Choroid plexus epithelial cell (primary cell): ENCODE data around the gene RPGRIP1L.

Source experiments
- DNase-seq: peaks from one replicate; pipeline ENCODE4 v3.0.0-alpha.2; 2010; ENCODE audit warnings: low read depth
- H3K4me3 ChIP-seq: 2 replicates; pipeline ENCODE4 v1.5.1; 2011; ENCODE audit warnings: low read depth, mild to moderate bottlenecking, control low read depth, low read length, moderate library complexity
- TF ChIP-seq, protein P1 (sequence below): conservative IDR thresholded peaks from 2 replicates; pipeline ENCODE4 v1.5.1; 2011; ENCODE audit warnings: low read depth, mild to moderate bottlenecking, control low read depth, inconsistent platforms, low read length, moderate library complexity

RPGRIP1L gene

DNA sequence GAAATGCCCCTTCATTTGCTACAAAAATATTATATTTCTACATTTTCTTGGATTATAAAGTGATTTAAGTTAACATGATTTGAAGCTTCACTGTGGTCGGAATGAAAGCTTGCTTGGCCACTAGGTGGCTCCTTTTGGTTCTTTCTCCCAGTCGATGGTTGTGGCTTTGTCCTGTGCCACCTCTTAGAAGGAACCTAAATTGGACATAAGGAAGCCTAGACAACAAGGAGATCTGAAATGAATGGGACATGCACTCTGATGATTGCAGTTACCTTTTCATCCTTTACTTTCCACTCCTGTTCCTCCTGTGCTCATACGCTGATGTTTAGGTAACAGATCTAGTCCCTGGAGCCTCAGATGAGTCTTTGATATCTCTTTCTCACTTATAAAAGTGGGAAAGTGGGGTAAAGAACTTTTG lies 39.5 kb upstream of the RPGRIP1L start:
- H3K4me3 ChIP-seq, result no peak overlapping the region
- TF ChIP-seq, protein P1, sequence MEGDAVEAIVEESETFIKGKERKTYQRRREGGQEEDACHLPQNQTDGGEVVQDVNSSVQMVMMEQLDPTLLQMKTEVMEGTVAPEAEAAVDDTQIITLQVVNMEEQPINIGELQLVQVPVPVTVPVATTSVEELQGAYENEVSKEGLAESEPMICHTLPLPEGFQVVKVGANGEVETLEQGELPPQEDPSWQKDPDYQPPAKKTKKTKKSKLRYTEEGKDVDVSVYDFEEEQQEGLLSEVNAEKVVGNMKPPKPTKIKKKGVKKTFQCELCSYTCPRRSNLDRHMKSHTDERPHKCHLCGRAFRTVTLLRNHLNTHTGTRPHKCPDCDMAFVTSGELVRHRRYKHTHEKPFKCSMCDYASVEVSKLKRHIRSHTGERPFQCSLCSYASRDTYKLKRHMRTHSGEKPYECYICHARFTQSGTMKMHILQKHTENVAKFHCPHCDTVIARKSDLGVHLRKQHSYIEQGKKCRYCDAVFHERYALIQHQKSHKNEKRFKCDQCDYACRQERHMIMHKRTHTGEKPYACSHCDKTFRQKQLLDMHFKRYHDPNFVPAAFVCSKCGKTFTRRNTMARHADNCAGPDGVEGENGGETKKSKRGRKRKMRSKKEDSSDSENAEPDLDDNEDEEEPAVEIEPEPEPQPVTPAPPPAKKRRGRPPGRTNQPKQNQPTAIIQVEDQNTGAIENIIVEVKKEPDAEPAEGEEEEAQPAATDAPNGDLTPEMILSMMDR, result peak; percentile 81
- DNase-seq, result peak; percentile 70

DNA sequence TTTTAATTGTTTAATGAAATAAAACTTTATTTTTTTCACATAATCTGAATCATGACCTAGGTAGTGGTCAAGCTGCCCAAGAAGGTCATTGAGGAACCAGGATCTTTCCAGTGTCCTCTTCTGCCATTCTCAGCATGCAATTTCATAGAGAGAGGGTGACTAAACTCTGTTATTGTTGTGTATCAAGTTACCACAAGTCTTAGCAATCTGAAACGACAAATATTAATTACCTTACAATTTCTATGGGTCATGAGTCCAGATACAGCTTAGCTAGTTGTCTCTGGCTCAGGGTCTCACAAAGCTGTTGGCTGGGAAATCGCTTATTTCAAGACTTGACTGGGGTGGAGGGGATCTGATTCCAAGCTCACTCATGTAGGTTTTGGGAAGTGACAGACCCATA lies 37.9 kb upstream of the RPGRIP1L start:
- DNase-seq, result no peak
- TF ChIP-seq, protein P1, result no peak
- H3K4me3 ChIP-seq, result no peak overlapping the region

DNA sequence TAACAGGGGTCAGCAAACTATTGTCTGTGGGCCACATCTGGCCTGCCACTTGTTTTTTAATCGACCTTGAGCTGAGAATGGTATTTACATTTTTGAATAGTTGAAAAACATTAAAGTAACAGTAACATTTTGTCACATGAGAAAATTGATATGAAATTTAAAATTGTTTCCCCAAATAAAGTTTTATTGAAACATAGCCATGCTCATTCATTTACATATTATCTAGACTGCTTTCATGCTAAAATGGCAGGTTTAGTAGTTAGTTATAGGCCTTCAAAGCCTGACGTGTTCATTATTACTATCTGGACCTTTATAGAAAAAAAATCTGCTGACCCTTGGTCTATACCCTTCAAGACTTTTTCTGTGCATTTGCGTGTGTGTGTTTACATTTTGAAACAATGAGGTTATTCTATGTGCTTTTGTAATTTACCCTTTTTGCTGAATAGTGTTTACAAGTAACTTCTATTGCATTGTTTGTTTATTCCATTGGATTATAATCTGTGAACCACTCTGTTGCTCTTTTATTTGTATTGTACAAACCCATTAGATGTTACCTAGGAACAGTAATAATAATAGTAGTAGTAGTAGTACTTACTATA lies 37.4 kb upstream of the RPGRIP1L start:
- DNase-seq, result no peak
- TF ChIP-seq, protein P1, result no peak
- H3K4me3 ChIP-seq, result no peak overlapping the region

DNA sequence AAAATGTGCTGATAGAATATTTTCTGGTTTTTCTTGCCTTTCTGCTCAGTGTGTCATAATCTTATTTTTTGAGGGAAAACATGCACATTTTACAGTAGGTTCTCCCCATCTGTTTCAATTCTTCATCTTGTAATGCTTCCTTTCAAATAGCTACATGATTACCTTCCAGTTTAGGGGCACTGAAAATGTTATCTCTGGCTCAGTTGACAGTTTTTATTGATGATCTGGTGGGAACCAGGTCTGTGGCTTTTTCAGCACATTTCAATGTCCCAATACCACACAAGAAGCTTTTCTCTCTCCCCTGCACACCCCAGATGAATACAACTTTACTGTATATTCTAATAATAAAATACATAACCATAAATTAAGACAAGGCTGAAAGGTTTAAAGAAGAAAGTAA lies 36.8 kb upstream of the RPGRIP1L start:
- no peak for DNase-seq
- no peak overlapping the region for H3K4me3 ChIP-seq
- TF ChIP-seq, protein P1, result no peak

DNA sequence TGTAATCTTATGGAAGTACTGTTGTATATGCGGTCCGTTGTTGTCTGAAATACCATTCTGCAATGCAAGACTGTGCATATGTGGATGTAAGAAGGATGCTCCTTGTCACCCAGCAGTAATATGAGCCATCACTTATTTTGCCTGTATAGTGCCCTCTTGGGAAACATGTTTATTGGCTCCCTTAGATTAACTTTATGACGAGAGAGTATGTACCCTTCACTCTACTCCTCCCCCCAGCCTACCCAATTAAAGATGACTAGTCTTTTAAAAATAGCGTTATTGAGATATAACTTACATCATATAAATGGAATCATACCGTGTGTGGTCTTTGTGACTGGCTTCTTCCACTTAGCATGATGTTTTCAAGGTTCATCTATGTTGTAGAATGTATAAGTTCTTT lies 33.9 kb upstream of the RPGRIP1L start:
- TF ChIP-seq, protein P1, result no peak
- H3K4me3 ChIP-seq, result no peak overlapping the region
- no peak for DNase-seq

DNA sequence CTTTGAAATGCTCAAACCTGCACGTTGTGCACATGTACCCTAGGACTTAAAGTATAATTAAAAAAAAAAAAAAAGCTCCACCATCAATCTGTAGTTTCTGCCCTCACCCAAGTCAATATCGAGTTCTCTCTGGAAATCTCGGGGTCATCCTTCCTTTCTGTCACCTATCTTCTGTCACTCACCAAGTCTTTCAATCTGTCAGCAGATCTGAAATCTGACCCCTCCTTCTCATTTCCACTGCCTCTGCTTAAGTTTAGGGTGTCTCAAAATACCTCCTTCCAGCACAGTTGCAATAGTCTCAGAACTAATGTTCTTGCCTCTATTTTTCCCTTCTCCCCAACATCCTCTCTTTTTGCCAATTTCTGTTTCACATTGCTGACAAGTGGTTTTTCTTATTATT lies 32.6 kb upstream of the RPGRIP1L start:
- no peak for DNase-seq
- H3K4me3 ChIP-seq, result no peak overlapping the region
- TF ChIP-seq, protein P1, result no peak

DNA sequence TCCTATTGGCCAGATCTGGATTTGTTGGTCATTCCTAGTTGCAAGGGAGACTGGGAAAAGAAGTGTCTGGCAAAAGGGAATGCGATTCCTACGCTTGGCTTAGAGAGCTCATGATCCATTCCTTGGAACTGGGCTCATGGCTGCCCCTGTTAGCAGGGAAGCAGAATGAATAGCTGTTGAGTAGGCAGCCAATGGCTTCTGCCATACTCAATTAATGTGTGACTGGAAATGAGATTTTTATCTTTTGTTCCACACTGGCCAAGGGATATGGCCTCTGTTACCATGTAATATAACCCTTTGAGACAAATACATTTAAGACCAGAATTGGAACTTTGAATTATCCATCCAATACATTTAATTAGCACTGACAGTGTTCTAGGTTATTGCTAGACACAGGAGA lies 31.2 kb upstream of the RPGRIP1L start:
- no peak for DNase-seq
- H3K4me3 ChIP-seq, result no peak overlapping the region
- TF ChIP-seq, protein P1, result no peak
